Activated CD8-positive, alpha-beta memory T cell treated with anti-CD3 and anti-CD28 coated beads, Interleukin-2, amount 50 U/mL, for 48 hours (primary cell): Measurements from ENCODE around the gene PFKL.

Experiments
- DNase-seq: peaks from one replicate; pipeline ENCODE4 v3.0.0-alpha.2; 2020

Gene PFKL

DNA sequence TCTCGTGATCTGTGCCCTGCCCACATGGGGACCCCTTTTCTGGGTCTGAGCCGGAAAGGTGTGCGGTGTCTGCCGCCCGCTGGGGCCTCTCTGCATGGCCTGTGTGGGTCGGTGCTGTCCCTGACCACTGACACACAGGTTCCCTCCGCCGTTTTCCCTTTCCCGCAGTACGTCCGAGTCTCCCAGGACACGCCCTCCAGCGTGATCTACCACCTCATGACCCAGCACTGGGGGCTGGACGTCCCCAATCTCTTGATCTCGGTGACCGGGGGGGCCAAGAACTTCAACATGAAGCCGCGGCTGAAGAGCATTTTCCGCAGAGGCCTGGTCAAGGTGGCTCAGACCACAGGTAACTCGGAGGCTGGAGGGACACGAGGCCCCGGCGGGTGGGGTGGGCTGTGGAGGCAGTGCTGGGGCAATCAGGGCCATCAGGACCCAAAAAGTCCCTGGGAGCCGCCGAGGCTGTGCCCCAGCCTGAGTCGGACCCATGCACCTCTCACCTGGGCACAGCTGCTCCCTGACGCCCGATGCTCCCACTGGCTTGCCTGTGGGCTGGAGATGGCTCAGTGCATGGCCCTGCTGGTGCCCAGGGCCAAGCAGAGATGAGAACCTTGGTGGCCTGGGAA, 66.8 kb downstream of the PFKL start:
- no peak for DNase-seq

DNA sequence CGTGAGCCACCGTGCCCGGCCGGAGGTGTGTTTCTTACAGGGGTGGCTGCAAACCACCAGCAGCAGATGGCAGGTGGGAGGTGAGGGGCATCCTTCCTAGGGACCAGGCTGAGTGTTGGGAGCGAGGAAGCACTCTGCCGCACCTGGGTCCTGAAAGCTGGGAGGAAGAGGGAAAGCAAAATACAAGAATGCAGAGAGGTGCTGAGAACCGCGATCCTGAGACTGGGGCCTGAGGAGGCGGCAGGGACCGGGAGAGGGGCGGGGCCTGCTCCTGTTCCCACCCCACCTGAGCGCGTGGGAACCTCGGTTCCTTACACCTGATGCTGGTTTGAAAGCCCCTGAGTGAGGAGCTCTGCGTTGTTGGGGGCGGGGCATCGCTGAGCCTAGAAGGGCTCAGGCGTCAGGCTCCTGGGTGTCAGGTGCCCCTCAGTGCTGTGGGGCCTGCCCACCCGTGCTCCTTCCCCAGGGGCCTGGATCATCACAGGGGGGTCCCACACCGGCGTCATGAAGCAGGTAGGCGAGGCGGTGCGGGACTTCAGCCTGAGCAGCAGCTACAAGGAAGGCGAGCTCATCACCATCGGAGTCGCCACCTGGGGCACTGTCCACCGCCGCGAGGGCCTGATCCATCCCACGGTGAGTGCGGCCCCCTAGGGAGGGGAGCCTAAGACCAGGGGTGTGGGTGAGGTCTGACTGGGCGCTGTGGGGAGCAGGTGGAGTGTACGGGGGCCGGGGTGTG, 69.0 kb downstream of the PFKL start:
- no peak for DNase-seq

DNA sequence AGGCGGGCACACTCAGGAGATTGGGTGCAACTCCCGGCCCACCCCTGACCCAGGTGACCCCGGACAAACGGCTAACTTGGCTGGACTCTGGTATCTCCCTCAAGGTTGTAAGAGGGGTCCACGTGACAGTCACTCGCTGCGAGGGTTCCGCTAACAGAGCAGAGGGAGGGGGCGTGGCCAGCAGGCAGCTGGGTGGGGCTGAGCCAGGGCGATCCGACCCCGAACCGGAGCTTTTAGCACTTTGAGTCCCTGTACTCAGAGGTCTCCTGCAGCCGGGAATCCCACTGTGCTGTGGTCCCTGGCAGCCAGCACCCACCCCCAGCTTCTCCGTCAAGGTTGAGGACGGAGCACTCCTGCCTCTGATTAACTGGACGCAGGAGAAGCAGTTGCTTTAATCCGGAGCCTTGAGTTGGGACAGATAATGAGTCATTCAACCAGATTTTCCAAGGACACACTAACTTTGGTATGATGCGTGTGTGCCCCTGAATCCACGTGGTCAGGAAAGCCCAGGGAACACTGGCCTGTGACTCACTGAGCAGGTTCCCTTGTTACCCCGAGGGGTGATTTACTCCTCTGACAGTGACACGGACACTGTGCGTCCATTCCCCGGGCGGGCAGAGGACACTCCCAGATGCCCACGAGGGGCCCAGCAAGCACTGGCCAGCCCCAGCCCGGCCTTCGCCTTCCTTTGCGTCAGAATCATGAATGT, 70.3 kb downstream of the PFKL start:
- no peak for DNase-seq

DNA sequence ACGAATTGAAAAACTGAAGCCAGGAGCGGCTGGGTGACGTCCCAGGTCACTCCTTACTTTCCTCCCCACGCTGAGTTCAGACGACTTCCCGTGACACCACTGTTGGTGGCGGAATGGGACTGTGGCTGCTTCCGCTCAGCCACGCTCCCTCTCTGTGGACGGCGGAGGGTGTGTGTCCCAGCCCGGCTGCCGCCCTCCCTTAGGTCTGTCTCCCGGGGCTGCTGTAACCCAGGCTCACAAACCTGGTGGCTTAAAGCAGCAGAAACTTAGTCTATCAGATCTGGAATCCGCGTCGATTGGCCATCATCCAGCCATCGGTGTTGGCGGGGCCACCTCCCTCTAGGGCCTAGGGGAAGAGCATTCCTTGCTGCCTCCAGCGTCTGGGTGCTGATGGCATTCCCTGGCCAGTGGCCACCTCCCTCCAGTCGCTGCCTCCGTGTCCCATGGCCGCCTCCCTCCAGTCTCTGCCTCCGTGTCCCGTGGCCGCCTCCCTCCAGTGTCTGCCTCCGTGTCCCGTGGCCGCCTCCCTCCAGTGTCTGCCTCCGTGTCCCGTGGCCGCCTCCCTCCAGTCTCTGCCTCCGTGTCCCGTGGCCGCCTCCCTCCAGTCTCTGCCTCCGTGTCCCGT, 71.0 kb downstream of the PFKL start:
- no peak for DNase-seq

DNA sequence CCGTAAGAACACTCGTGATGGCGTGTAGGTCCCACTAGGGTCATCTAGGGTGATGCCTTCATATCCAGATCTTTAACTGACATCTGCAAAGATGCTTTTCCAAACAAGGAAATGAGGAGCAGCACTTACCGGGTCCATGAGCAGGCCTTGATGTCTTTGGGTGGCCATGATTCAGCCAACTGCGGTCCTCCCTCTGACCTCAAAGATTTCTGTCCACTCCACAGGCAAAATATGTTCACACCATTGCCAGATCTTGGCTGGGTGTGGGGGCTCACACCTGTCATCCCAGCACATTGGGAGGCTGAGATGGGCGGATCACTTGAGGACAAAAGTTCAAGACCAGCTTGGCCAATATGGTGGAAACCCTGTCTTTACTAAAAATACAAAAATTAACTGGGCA, 71.7 kb downstream of the PFKL start:
- no peak for DNase-seq

DNA sequence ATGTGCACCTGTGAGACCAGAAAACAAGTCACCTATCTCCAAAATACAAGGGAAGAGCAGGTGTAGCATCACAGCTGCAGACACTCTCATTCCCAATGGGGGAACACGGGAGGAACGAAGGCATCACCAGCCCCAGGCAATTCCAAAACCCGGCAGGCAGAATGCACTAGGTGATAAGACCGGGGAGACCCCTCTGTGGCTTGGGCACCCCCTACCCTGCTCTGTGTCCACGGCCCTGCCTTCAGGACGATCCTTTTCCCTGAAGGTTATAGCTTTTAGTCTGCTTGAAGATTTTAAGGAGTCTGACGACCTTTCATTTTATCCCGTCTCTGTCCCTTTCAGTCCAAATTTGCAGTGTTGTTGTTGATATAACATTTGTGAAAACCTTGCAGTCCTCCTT, 72.8 kb downstream of the PFKL start:
- no peak for DNase-seq

DNA sequence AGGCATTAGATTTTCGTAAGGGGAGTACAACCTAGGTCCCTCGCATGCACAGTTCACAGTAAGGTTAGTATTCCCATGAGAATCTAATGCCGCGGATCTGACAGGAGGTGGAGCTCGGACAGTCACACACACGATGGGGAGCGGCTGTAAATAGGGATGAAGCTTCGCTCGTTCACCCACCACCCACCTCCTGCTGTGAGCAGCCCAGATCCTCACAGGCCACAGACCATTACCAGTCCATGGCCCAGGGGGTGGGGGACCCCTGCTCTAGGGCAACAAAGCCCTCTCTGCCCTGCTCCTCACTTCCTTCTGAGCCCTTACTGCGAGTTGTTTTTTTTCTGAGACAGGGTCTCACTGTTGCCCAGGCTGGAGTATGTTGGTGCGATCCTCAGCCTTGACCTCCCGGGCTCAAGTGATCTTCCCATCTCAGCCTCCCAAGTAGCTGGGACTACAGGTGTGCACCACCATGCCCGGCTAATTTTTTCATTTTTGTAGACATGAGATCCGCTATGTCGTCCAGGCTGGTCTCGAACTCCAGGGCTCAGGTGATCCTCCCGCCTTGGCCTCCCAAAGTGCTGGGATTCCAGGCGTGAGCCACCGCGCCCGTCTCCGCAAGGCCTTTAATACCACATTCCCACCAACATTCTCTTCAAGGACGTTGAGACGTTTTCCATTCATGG, 74.9 kb downstream of the PFKL start:
- no peak for DNase-seq

DNA sequence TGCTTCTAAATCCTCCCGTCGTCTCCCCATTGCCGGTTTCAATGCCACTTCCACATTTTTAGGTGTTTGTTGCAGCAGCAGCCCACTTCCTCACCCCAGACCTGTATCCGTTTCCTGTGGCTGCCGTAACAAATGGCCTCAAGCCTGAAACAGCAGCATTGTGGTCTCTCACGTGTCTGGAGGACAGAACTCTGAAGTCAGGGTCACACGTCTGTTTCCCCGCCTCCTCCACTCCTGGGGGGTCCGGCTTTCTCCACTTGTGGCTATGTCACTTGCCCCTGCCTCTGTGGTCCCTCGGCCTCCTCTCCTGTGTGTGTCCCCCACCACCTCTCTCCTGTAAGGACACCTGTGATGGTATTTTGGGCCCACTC, 75.4 kb downstream of the PFKL start:
- no peak for DNase-seq

DNA sequence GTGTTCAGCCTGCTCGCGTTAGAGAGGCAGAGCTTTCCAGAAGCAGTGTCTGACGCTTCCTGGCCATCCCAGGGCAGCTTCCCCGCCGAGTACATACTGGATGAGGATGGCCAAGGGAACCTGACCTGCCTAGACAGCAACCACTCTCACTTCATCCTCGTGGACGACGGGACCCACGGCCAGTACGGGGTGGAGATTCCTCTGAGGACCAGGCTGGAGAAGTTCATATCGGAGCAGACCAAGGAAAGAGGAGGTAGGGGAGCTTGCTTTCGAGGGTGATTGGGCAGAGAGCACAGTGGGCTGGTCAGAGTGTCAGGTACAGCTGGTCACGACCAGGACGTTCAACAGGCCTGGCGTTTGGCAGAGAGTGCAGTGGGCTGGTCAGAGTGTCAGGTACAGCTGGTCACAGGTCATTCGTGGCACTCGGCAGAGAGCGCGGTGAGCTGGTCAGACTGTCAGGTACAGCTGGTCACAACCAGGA, 75.9 kb downstream of the PFKL start:
- no peak for DNase-seq

DNA sequence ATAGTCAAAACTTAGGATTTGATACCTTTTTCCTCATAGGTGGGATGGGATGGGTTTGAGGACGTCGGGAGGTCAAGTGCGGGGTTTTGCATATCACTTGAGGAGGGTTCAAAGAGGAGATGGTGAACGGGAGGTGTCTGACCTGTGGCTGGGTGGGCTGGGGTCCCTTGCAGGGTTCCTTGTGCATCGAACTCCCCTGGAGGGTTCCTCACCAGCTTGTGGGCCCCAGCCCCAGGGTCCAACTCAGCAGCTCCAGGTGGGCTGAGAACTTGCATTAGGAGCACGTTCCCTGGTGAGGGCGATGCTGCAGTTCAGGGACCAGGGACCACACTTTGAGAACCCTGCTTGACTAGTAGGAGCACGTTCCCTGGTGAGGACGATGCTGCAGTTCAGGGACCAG, 76.8 kb downstream of the PFKL start:
- no peak for DNase-seq
